KG1 (cell line): ENCODE results near the gene PRSS48.
"Not testable (repeated sequence)": the region's sequence is repeated elsewhere in the genome, so short reads cannot be mapped to it uniquely, and the experiment has no call there.

Experiments used
- DNase-seq: peaks from one replicate; lab custom pipeline; 2025; lab: John Stamatoyannopoulos, UW

Gene PRSS48

DNA sequence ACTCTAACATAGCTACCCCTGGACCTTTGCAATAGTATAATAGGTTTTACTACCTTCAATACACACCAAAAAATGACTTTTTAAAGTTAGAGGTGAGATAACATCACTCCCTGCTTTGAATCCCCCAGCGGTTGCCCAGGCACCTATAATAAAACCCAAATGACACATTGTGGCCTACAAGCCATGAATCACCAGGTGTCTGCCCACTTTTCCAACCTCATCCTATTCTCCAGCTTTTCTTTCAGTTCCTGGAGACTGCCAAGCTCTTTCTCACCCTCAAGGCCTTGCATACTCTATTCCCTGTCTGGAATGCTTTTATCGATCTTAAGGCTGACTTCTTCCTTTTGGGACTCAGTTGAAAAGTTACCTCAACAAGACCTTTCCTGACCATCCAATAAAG, 16.4 kb upstream of the PRSS48 start:
- no peak for DNase-seq

DNA sequence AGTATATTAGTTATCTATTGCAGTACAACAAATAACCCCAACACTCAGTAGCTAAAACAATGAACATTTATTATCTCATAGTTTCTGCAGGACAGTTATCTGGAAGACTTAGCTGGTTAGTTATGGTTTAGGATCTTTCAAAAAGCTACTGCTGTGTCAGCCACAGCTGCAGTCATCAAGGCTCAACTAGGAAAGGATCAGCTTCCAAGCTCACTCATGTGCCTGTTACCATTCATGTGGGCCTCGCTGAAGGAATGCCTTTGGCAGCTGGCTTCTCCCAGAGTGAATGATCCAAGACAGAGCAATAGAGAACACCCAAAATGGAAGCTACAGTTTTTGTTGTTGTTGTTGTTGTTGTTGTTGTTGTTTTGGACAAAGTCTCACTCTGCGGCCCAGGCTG, 13.5 kb upstream of the PRSS48 start:
- DNase-seq: no peak

DNA sequence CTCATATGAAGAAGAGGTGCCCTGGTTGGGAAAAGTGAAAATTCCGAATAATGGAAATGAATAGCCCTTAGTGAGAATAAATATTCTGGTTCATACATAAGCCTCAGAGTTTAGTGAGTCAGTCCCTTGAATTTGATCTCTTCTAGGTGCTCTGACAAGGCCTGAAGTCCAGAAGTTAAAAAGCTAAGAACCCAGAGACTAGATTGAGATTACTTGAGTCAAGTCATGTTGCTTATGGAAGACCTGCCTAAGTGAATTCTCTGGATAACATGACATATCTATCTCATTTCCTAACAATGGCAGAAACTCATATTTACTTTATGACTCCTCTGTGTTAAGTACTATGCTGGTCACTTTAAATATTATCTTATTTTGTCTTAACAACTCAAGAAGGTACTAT, 10.5 kb upstream of the PRSS48 start:
- no peak for DNase-seq

DNA sequence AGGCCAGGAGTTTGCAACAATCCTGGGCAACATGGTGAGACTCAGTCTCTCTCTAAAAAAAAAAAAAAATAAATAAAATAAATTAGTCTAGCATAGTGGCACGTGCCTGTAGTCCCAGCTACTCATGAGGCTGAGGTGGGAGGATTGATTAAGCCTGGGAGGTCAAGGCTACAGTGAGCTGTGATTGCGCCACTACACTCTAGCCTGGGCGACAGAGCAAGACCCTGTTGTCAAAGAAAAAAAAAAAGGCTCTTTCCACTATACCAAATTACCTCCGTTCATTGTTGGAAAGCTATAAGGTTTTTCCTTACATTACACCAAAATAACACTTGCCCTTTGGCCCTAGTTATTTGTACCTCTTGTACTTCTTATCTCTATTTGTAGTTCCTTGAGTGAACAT, 9.9 kb upstream of the PRSS48 start:
- DNase-seq: no peak

DNA sequence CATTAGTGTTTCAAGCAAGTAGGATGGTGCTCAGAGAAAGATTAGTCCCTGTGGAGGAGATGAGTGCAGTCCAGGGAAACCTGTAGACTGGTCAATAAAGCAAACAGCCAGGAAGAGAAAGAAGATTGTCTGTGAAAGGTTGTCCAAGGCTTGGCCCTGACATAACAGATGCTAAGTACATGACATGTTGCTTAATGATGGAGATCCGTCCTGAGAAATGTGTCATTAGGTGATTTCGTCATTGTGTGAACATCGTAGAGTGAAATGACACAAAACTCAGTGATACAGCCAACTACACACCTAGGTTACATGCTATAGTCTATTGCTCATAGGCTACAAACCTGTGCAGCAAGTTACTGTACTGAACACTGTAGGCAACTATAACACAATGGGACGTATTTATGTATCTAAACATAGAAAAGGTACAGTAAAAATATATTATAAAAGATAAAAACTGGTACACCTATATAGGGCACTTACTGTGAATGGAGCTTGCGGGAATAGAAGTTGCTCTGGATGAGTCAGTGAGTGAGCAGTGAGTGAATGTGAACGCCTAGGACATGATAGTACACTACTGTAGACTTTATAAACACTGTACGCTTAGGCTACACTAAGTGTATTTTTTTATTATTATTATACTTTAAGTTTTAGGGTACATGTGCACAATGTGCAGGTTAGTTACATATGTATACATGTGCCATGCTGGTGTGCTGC, 9.0 kb upstream of the PRSS48 start:
- DNase-seq: no peak

DNA sequence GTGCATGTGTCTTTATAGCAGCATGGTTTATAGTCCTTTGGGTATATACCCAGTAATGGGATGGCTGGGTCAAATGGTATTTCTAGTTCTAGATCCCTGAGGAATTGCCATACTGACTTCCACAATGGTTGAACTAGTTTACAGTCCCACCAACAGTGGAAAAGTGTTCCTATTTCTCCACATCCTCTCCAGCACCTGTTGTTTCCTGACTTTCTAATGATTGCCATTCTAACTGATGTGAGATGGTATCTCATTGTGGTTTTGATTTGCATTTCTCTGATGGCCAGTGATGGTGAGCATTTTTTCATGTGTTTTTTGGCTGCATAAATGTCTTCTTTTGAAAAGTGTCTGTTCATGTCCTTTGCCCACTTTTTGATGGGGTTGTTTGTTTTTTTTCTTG, 8.1 kb upstream of the PRSS48 start:
- not testable (repeated sequence) for DNase-seq

DNA sequence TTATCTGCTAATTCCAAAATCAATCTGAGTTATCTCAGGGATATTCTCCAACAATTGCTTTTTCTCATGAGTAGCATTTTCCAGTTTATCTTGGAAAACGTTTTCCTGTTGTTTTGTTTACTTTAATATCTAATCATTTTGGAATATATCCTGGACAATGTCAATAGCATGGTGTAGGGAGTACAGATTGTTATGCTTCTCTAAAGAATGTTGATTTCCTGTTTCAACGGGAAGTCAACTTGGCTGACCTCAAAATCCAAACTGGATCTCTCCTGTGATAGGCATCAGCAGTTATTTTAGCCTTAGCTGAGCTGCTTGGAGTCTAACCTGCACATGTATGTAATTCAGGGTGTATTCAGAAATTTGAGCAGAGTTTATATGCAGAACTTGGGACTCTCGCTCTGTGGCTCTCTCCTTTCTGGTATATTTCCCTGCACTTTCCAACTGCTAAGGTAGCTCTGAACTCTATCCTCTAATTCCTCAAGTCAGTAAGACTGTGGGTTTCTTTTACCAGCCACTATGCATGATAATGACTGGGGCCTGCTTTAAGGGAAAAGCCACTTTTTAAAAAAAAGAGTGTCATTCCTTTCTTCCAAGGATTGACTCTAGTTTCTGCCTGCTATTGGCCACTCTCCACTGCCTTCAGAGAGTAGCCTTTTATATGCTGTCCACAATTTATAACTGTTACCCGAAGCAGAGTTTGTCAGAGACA, 7.7 kb downstream of the PRSS48 start:
- no peak for DNase-seq

DNA sequence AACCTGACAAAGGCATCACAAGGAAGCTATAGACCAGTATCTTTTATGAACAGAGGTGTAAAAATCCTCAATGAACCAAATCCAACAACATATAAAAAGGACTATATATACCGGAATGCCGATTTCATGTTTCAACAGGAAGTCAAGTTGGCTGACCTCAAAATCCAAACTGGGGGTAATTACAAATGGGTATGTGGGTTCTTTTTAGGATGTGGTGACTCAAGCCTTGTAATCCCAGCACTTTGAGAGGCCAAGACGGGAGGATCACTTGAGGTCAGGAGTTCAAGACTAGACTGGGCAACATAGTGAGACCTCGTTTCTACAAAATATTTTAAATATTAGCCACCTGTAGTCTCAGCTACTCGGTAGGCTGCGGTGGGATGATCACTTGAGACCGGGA, 10.4 kb downstream of the PRSS48 start:
- no peak for DNase-seq

DNA sequence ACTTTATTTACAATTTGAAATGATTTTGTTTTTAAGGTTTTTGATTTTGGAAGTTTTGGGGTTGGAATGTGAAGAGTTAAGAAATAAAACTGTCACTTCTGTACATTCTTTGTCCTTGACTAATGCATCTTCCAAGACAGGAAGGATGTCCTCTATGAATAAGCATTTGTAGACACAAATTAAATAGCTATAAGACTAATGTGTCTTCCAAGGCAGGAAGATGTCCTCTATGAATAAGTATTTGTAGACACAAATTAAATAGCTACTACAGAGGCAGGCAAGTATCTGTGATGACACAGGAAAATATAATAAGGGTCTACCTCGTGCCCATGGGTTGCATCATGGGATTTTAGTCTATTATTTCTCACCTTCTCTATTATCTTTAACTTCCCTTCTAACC, 14.5 kb downstream of the PRSS48 start:
- no peak for DNase-seq

DNA sequence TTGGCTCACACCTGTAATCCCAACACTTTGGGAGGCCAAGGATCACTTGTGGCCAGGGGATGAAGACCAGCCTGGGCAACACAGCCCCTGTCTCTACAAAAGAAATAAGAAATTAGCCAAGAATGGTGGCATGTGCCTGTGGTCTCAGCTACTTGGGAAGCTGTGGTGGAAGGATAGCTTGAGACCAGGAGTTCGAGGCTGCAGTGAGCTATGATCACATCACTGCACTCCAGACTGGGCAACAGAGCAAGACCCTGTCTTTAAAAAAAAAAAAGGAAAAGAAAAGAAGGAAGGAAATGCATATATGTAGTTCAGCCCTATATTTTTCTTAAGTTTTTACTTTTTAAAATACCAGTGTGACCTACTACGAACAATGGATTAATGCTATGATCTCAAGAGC, 15.1 kb downstream of the PRSS48 start:
- DNase-seq: no peak

DNA sequence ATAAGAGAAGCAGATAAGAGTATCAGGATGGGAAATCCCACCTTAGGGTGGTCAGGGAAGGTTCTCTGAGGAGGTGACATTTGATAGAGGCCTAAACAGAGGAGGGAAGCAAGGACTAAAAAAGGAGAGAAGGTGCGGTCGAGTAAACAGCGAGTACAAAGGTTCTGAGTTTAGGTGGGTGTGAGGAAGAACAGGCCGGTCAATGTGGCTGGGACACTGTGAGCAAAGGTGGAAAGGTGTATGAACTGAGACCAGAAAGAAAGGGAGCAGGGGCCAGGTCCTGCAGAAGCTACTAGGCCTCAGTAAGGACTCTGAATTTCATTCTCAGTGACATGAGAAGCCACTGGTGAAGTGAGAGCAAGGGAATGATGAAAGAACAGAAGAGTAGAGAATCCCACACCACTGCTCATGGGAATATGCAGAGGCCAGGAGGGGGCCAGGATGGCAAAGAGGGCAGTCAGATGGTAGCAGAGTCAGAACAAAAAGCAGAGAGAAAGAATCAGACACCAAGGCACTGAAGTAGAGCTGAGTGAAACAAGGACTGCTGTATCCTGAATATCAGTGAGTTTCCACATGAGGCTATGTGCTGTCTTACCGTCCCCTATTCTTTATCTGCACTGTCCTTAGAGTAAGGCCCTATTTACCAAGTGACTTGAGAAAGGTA, 18.0 kb downstream of the PRSS48 start:
- DNase-seq: no peak

DNA sequence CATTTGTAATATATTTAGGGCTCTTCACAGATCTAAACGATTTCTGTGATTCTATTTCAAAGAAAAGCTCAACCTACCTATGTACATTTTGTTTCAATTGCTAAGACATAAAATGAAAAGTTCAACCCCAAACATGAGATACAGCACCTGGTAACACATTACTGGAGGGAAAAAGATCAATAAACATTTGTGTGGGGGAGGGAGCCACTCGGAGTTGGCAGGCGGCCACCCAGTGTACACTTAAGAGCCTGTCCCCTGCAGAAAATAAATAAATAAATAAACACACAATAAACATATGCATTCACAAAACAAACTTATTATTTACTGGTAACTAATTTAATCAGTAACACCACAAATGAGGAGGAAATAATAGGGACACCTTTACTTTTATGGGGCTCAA, 19.3 kb downstream of the PRSS48 start:
- DNase-seq: no peak

DNA sequence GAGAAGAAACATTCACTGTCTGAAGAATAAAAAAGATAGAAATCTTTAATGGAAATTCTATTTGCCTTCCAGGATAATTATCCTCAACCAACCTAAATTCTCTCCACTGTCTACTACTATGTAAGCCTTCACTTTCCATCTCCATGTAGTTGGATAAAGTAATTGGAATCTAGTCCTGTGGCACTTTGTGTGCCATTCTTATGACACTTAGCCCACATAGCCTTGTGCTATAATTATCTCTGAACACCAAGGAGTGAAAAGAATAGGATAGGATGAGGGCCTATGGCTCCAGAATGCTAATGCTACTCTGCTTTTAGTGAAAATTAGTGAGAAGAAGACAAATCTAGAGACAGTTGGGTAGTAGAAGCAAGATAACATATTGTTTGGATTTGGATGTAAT, 20.2 kb downstream of the PRSS48 start:
- no peak for DNase-seq

DNA sequence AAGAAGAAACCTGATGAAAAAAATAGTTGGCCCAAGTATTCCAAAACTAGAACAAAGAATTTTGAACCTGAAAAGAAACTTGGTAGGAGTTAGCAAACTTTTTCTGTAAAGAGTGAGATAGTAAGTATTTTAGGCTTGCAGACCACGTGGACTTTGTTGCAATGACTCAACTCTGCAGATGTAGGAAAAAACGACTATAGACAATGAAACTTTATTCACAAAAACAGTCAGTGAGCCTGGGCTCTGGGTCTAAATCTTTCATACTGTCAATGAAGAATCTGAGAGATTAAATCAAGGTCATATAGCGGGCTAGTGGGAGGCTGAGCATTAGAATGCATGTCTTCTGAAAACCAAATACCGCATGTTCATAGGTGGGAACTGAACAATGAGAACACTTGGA, 25.5 kb downstream of the PRSS48 start:
- no peak for DNase-seq

DNA sequence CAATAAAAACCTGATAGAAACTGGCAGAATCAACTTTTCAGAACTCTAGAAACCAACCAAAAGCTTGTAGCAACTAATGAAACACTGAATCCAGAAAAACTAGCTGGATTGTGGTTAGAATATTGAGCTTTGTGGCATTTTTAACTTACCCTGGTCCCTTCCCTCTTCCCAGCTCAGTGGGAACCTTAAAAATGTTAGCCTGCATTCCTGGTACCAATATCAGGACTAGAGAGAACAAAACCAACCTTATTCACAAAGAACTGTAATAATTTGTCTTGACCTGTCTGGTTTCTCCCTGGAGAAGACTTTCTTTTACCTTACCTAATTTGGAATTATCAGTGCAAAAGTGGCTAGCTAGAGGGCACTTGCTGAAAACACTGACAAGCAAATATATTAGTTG, 27.3 kb downstream of the PRSS48 start:
- no peak for DNase-seq

DNA sequence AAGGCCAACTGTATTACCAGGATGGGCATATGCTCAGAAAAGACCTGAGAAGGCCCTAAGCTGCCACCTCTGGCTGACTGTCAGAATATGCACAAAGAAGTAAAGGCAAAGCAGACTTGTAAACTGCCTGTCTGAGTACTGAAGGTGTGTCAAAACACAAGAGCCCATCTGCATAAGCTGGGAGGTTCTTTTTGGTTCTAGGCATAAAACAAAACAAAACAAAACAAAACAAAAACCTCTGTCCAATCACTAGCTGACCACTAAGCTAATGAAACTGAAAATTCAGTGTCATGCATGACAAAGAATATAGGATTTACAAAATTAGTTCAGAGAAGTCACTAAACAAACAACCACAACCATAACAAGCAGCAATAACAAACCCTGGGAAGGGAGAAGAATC, 27.8 kb downstream of the PRSS48 start:
- DNase-seq: no peak

DNA sequence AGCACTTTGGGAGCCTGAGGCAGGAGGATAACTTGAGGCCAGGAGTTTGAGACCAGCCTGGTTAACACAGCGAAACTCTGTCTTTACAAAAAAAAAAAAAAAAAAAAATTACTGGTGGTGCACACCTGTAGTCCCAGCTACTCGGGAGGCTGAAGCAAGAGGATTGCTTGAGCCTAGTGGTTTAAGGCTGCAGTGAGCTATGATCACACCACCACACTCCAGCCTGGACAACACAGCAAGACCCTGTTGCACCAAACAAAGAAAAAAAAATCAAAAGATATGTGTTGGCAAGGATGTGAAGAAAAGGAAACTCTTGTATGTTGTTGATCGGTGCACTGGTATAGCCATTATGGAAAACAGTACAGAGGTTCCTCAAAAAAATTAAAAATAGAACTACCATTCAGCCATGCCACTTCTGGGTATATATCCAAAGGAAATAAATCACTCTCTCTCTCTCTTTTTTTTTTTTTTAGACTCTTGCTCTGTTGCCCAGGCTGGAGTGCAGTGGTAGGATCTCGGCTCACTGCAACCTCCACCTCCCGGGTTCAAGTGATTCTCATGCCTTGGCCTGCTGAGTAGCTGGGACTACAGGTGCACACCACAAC, 33.3 kb downstream of the PRSS48 start:
- no peak for DNase-seq

DNA sequence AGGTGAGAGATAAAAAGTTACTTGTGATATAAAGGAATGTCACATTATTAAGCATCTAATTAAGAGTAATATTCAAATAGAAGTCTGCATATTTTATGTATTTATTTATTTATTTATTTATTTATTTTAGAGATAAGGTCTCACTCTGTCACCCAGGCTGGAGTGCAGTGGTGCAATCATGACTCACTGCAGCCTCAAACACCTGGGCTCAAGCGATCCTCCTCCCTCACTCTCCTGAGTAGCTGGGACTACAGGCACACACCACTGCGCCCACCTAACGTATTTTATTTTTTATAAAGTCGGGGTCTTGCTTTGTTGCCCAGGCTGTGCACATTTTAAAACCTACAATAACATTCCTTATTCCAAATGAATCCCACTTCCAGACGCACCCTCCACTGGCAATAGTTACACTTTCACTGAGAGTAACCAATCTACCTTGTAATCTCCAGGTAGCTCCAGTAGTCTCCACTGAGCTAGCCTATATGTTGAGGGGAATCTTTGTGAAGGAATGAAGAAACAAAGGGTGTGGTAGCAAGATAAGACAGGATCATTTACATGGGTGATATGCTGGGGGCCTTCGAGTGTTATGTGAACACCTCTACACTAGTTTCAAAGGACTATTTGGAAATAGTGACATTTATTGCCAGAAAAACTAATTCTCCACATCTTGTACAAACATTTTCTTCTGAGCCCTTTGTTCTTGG, 36.5 kb downstream of the PRSS48 start:
- DNase-seq: no peak

DNA sequence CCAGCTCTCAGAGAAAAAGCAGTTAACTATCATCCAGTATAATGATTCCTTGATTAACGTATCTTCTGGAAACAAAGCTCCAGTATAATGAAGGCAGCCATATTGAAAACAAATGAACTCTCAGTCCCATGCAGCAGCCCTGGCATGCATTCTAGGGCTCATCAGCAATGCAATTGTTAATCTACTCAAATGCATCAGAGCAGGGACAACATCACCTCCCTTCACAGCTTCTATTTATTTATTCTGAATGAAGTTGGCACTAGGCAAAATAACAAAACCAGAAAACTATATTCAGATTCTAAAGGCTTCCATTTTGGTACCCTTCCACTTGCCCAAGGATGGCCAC, 37.0 kb downstream of the PRSS48 start:
- DNase-seq: no peak

DNA sequence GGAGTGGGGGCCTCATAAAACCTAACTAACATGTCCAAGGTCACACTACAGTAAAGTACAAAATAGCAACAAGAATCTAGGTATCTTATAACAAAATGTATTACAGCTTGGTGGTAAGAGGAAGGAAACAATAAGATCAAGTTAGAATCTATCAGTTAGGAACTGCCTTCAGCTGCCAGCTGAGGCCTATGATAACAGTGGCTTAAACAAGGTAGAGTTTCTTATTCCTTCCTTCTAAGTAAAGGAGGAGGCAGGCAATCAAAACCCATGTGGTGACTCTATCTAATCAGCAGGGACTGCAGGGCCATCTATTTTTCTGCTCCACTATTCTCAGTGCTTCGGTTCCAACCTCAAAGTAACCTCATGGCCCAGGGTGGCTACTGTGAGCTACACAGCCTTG, 37.5 kb downstream of the PRSS48 start:
- DNase-seq: no peak

DNA sequence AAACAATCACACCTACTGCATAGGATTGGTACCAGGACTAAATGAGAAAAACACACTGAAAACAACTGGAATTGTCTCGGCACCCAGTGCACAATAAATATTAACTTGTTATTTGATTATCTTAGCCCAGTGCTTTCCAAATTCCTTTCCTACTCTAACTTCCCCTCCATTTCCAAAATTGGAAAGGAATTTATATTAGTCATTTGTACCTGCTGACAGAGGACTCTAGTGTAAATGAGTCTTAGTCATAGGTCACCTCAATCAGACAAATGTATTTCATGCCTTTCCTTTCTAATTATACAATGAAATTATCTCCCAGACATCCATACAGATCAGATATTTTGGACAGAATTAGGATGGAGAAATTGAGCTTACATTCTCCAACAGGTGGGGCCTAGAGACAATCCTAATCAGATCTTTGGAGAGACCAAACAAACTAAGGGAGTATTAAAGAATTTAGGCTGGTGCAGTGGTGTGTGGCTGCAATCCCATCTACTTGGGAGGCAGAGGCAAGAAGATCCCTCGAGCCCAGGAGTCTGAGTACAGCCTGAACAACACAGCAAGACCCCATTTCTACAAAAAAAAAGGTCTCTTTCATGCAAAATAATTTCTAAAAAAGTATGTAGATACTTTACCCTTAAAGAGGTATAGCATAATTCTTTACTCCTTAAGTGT, 38.4 kb downstream of the PRSS48 start:
- no peak for DNase-seq

DNA sequence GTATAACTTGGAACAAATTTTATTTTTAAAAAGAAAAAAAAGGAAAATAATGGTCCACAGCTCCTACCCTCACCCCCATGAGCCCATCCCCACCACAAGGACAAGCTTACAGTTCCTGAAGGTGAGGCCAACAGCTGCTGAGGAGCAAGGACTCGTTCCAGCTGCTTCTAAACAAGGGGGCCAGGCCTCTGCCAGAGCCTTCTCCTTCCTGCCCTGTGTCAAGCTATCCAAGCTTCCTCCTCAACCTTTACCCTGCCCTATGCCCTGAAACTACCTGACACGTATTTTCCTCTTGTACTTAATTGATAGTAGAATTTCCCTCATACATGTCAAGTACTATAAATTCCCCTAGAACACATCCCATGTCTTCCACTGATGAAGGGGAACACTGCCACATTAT, 39.7 kb downstream of the PRSS48 start:
- DNase-seq: no peak
